Endometrial microvascular endothelial cells (primary cell): ENCODE results near the gene EPHA7. TPM values are rescaled to one million over a fixed set of nuclear protein-coding genes. Genes with fewer than 3 reads are reported as not detected.

Experiments
- in situ Hi-C: cut with HindIII; loops from 2 replicates; pipeline ENCODE4 v1.10.0; 2017; ENCODE audit warnings: low sequenced_read_pairs, low pct_unique_long_range_greater_than_20kb; ENCODE audit errors: inconsistent ontology term
- total RNA-seq: library from RNA; depleted of rRNA; stranded (reverse); fragments of >200 nt; gene quantifications from one replicate; pipeline ENCODE4 v1.2.3, GENCODE V29; 2015; ENCODE audit errors: inconsistent ontology term

Gene EPHA7
- total RNA-seq, 1 donor from 2014 or later = not detected

DNA sequence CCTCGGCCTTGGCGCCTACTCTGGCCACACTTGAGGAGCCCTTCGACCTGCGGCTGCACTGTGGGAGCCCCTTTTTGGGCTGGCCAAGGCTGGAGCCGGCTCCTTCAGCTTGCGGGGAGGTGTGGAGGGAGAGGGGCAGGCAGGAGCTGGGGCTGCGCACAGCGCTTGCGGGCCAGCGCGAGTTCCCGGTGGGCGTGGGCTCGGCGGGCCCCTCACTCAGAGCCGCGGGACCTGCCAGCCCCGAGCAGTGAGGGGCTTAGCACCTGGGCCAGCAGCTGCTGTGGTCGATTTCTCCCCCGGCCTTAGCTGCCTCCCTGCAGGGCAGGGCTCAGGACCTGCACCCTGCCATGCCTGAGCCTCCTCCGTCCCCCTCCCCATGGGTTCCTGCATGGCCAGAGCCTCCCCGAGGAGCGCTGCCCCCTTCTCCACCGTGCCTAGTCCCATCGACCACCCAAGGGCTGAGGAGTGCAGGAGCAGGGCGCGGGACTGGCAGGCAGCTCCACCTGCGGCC, 136.8 kb downstream of the EPHA7 start:
- in situ Hi-C loops = no loop called here

GRCh38 chr6:93278241-93278640, 141.1 kb downstream of the EPHA7 start:
- in situ Hi-C loops = no loop called here

DNA sequence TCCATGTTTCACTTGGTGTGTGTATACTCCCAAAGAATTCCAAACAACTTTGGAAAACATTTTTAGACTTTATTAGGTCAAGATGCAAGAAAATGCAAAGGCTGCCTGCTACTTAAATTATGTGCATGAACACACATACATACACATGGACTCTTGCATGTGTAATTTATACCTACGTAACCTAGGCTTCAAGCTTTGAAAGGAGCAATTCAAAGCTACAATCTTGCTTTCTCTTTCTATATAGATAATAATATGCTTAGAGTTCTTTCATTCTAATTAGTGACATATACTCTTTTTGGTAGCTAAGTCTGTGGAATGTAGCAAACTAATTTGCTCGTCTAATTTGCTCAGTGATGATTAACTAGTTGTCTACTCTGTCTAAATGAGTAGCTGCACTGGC, 146.5 kb downstream of the EPHA7 start:
- in situ Hi-C loops = no loop called here

- in situ Hi-C loops = no loop called here
Measured at GRCh38 chr6:93272211-93272610, 147.1 kb downstream of the EPHA7 start.

- in situ Hi-C loops = no loop called here
Measured at GRCh38 chr6:93266116-93266817, 153.1 kb downstream of the EPHA7 start.

DNA sequence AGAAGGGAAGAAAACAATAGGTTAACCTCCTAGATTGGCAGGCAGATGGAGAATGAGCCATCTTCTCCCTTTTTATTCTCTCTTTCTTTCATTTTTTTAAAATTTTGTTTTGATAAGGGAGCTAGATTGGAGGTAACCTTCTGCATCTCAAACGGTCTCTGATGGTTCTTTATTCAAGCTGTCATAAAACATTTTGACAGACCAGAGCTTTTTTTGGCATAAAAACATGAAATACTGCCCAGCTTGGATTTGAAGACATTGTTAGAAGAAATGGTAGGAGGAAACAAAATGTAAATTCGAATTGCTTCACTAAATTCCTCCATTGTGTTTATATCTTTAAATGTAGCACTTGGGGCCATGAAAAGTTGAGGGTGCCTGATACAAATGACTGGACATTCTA, 158.5 kb downstream of the EPHA7 start:
- in situ Hi-C loops = no loop called here

DNA sequence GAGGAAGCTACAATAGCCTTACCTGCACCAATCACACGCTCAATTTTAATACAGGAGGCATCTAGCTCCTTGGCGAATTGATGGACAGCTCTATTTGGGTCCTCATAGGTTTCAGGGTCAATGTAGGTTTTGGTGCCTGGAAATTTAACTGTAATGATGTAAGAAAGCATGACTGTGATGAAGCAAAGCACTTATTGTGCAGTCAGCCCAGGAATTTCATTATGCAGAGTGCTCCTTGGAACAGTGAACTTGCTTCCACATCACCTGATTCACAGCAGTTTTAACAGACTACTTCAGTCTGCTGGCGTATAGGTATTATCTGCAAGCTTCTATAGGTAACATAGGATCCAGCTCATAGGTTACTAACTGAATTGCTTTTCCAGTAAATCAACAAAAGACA, 160.0 kb downstream of the EPHA7 start:
- in situ Hi-C loops = no loop called here

DNA sequence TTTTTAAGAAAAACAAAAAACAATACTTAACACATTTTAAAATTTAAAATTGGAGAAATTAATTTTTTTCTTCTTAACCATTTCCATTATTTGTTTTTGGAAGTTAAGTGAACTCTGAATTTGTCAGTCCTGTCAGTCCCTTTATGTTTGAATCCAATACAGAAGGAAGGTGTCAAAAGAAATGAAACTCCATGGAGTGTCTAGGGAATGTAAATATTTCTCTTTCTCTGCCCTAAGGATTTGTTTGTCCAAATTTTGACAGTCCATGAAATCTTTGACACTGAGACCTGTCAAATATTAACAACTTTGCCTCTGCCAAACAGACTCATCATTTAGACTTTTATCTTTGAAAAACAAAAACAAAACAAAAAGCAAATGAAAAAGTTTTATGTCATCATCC, 166.4 kb downstream of the EPHA7 start:
- in situ Hi-C loops = no loop called here

GRCh38 chr6:93248631-93249030, 170.7 kb downstream of the EPHA7 start:
- in situ Hi-C loops = no loop called here

DNA sequence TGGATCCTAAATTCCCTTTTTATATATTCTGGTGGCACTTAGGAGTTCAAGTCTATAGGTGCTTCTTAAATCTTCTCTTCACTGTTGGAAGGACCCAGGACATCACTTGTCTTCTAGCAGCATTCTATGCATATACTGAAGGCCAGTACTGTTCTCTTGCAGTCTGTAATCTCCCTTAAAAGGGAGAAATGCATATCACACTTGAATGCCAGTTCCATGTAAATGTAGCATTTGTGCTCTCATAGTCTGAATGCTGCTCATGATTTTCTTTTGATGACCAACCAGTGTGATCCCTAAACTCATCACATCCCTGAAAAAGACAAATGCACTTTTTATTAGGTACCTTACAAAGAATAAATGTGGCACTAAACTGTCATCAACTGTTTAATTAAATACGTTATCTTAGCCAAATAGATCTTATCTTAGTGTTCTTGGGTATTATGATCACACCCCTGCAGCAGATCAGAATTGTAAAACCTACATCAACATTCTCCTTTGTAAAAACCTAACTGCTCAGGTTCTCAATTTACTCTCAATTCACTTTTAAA, 176.1 kb downstream of the EPHA7 start:
- in situ Hi-C loops = no loop called here

GRCh38 chr6:93242049-93242448, 177.3 kb downstream of the EPHA7 start:
- in situ Hi-C loops = no loop called here

DNA sequence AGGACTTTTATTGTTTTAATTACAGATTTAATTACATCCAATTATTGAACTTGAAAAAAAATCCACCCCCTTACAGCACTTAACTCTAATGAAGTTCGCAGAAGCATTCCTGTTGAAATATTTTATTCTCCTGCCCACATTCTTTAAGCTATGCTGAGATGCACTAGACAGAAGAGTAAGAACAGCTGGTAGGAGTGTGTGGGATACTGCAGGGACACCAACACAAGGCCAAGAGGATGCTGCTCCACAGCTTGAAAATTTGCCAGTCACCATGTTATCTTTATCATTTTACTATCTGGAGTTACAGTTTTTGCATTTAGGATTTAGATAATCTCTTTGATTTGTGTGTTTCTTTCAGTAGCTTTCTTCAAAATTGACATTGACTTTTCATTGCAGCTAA, 180.7 kb downstream of the EPHA7 start:
- in situ Hi-C loops = no loop called here

GRCh38 chr6:93235775-93236174, 183.6 kb downstream of the EPHA7 start:
- in situ Hi-C loops = no loop called here

- in situ Hi-C loops = no loop called here
Measured at GRCh38 chr6:93226822-93227221, 192.5 kb downstream of the EPHA7 start.

- in situ Hi-C loops = no loop called here
Measured at GRCh38 chr6:93222071-93222851, 197.1 kb downstream of the EPHA7 start.

GRCh38 chr6:93219447-93219846, 199.9 kb downstream of the EPHA7 start:
- in situ Hi-C loops = no loop called here

DNA sequence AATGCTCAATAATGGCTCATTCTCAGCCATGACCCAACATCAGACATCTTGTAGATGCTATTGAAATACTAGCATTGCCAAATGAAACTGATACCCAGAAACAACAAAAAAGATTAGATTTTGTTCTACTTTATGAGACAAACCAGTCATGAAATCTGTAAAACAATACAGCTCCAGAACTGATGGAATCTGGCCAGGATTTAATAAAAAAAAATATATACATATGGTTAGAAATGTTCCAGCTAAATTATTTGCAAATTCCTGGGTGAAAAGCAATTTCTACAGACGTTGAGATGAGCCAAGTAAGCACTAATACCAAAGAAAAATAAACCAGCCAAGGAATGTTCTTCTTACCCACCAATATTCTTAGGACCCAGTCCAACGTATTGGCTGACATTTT, 201.3 kb downstream of the EPHA7 start:
- in situ Hi-C loops = no loop called here

DNA sequence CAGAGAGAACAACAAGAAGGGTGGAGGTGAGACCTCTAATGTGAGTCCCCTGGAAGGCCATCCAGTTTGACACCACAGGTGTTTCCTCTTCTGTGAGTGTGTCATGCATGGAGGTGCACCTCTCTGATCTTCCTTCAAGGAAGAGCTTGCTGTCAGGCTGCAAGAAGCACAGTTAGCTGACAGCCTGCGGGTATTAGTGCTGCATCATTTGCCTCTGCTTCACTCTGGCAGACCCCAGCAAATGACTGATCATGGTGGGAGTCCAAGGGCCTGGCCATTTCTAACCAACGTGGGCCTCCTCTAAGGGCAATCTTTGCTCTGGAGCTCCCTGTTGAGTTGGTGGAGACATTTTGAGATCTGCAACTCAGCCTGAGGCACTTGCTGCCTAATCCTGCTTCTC, 206.3 kb downstream of the EPHA7 start:
- in situ Hi-C loops = no loop called here

DNA sequence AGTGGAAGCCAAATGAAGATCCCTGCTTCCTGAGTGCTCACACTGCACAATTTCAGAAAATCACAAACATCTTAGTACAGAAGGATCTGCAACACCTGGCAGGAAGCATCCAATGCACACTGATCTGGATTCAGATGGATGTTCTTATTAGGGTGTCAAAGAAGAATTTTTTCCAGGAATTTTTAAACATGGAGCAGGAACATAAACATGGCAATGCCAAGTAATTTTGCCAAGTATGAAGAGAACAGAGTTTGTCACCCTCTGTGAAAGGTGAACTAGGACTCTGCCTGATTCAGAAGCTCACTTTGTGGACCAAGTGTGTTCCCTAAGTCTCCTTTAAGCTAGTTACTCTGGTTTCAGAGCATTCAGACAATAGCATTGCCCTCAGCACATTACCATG, 208.5 kb downstream of the EPHA7 start:
- in situ Hi-C loops = no loop called here

DNA sequence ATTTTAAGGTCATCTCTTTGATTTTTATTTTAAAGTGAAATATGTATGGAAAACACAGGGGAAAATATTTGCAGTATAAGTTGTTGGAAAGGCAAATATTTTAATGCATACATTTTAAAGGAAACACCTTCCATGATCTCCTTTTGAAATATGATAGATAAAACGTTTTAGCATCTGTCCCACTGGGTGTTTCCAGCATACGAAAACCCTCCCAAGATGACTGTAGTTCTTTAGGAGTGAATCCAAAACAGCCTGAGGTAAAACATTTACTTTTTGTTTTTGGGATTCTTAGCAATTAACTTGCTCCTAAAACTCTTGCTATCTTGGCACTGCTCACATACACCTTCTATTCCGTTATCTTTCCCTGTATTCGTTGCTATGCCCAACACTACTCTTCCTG, 210.0 kb downstream of the EPHA7 start:
- in situ Hi-C loops = no loop called here
